GM18867 (cell line): ENCODE results near the gene MYO7B.

Experiments used
- ATAC-seq: cut with Tn5 transposase; IDR thresholded peaks from one replicate; pipeline ENCODE4 v1.9.1; 2021; ENCODE audit warnings: mild to moderate bottlenecking, moderate library complexity; ENCODE audit not compliant: unreplicated experiment

The MYO7B gene

GRCh38 chr2:127674241-127675209 is 139.0 kb downstream of the MYO7B start:
- ATAC-seq: no peak

GRCh38 chr2:127675331-127676261 is 140.1 kb downstream of the MYO7B start, which contains the start of gene LIMS2:
Gene LIMS2 (minus strand): TSS chr2:127675530. CDS start chr2:127675024, 506 bp downstream.
- no peak for ATAC-seq

GRCh38 chr2:127676906-127677305 is 141.4 kb downstream of the MYO7B start:
- ATAC-seq: no peak

GRCh38 chr2:127678531-127678930 is 143.0 kb downstream of the MYO7B start:
- no peak for ATAC-seq

- no peak for ATAC-seq
Observed at GRCh38 chr2:127678991-127679390, 143.5 kb downstream of the MYO7B start.

- ATAC-seq: no peak
Observed at GRCh38 chr2:127679680-127680361, 144.3 kb downstream of the MYO7B start.

GRCh38 chr2:127680706-127681287 is 145.3 kb downstream of the MYO7B start:
- no peak for ATAC-seq

GRCh38 chr2:127681288-127681804 is 145.9 kb downstream of the MYO7B start:
- no peak for ATAC-seq

- ATAC-seq: no peak
Observed at GRCh38 chr2:127681976-127682857, 146.7 kb downstream of the MYO7B start.

- no peak for ATAC-seq
Observed at GRCh38 chr2:127683056-127683455, 147.6 kb downstream of the MYO7B start.

- no peak for ATAC-seq
Observed at GRCh38 chr2:127683757-127684156, 148.3 kb downstream of the MYO7B start.

- no peak for ATAC-seq
Observed at GRCh38 chr2:127685410-127686080, 150.1 kb downstream of the MYO7B start.
